Activated CD4-positive, alpha-beta T cell treated with anti-CD3 and anti-CD28 coated beads, Interleukin-2, amount 10 ng/mL, durations not matched to agents 7 days and 5 days (primary cell): ENCODE data around the gene ADIRF. TPM values are rescaled to one million over a fixed set of nuclear protein-coding genes. Genes with fewer than 3 reads are reported as not detected.
"Not testable (repeated sequence)": the region's sequence is repeated elsewhere in the genome, so short reads cannot be mapped to it uniquely, and the experiment has no call there.

Experiments
- CTCF ChIA-PET: fragments of 350-600 bp; sonication (Branson Sonifier 250); formaldehyde crosslinking; loops from one replicate; lab custom pipeline; 2021; ENCODE audit warnings: antibody characterized with exemption; lab: Charles Lee
- POLR2A ChIA-PET: fragments of 350-600 bp; sonication (Branson Sonifier 250); formaldehyde crosslinking; loops from one replicate; lab custom pipeline; 2021; ENCODE audit warnings: antibody characterized with exemption; lab: Charles Lee
- DNase-seq: peaks from one replicate; pipeline ENCODE4 v3.0.0-alpha.2; 2020
- H3K27ac Mint-ChIP-seq: one replicate; pipeline ENCODE4 v1.8.0; 2021; ENCODE audit warnings: mild to moderate bottlenecking, moderate library complexity, mixed read lengths
- H3K27me3 Mint-ChIP-seq: one replicate; pipeline ENCODE4 v1.8.0; 2021; ENCODE audit warnings: mixed read lengths
- H3K36me3 Mint-ChIP-seq: one replicate; pipeline ENCODE4 v1.8.0; 2021; ENCODE audit warnings: low read depth, mixed read lengths
- H3K4me1 Mint-ChIP-seq: one replicate; pipeline ENCODE4 v1.8.0; 2021; ENCODE audit warnings: mixed read lengths
- H3K4me3 Mint-ChIP-seq: one replicate; pipeline ENCODE4 v1.8.0; 2021; ENCODE audit warnings: mild to moderate bottlenecking, moderate library complexity, mixed read lengths
- H3K9me3 Mint-ChIP-seq: one replicate; pipeline ENCODE4 v1.8.0; 2021; ENCODE audit warnings: mixed read lengths
- total RNA-seq, 2 experiments: library from RNA; stranded (reverse); gene quantifications; one replicate each; pipeline ENCODE4 v1.2.3, GENCODE V29; 2021

ADIRF gene
- total RNA-seq, 2 experiments from 2014 or later = not detected

GRCh38 chr10:86965986-86966654 lies 2.2 kb upstream of the ADIRF start:
- H3K36me3 Mint-ChIP-seq = no peaks in the 10 kb centered on the region
- CTCF ChIA-PET = interaction anchor here (0.6 to 3.6 kb wide), 11 partner anchors 9 to 560 kb away, joined by 3 to 23 read pairs (median 3); partner anchors contain the start of gene MMRN2
- H3K9me3 Mint-ChIP-seq = no peaks in the 10 kb centered on the region

GRCh38 chr10:86967481-86967941 lies 771 bp upstream of the ADIRF start:
- ChIA-PET POLR2A (no interaction called here), CTCF (interaction anchor here (0.6 to 3.6 kb wide), 5 partner anchors 12 to 137 kb away, joined by 3 to 23 read pairs (median 4); partner anchors contain the start of gene MMRN2)
- Mint-ChIP-seq H3K36me3 (no peaks in the 10 kb centered on the region), H3K9me3 (no peaks in the 10 kb centered on the region), H3K4me3 (no peak overlapping the region), H3K4me1 (peaks cover 25% of the 10 kb centered on the region), H3K27me3 (peaks cover 19% of the 10 kb centered on the region), H3K27ac (no peak overlapping the region)
- DNase-seq = no peak

More at GRCh38 chr10:86965986-86966654, 2.2 kb upstream of the ADIRF start:
- peak overlapping the region; percentile 9 for H3K27ac Mint-ChIP-seq
- peaks cover 15% of the 10 kb centered on the region for H3K27me3 Mint-ChIP-seq
- POLR2A ChIA-PET = no interaction called here
- no peak for DNase-seq
- no peak overlapping the region for H3K4me3 Mint-ChIP-seq
- H3K4me1 Mint-ChIP-seq = peaks cover 19% of the 10 kb centered on the region

- no peak overlapping the region for H3K27ac Mint-ChIP-seq
- no peak overlapping the region for H3K4me3 Mint-ChIP-seq
- ChIA-PET CTCF (interaction anchor here (0.9 to 2.1 kb wide), 3 partner anchors 9 to 30 kb away, joined by 3 to 12 read pairs (median 4); no protein-coding TSS in a partner anchor), POLR2A (no interaction called here)
- peaks cover 29% of the 10 kb centered on the region for H3K4me1 Mint-ChIP-seq
- H3K9me3 Mint-ChIP-seq = no peaks in the 10 kb centered on the region
- DNase-seq = no peak
- H3K27me3 Mint-ChIP-seq = peaks cover 28% of the 10 kb centered on the region
- no peaks in the 10 kb centered on the region for H3K36me3 Mint-ChIP-seq
These were observed 693 bp downstream of the ADIRF start for GRCh38 chr10:86968994-86969355.

GRCh38 chr10:86969421-86970041 lies 1.2 kb downstream of the ADIRF start:
- peak overlapping the region; percentile 38 for H3K27ac Mint-ChIP-seq
- no peak overlapping the region for H3K4me3 Mint-ChIP-seq
- H3K9me3 Mint-ChIP-seq = no peaks in the 10 kb centered on the region
- CTCF ChIA-PET = interaction anchor here (0.9 to 2.1 kb wide), 4 partner anchors 10 to 31 kb away, joined by 3 to 12 read pairs (median 4); no protein-coding TSS in a partner anchor
- no peaks in the 10 kb centered on the region for H3K36me3 Mint-ChIP-seq
- DNase-seq = no peak
- H3K4me1 Mint-ChIP-seq = peaks cover 29% of the 10 kb centered on the region
- peaks cover 28% of the 10 kb centered on the region for H3K27me3 Mint-ChIP-seq
- POLR2A ChIA-PET = no interaction called here

GRCh38 chr10:86970162-86970981 lies 2.1 kb downstream of the ADIRF start:
- ChIA-PET CTCF (interaction anchor here (1.2 to 2.1 kb wide), 5 partner anchors 10 to 32 kb away, joined by 3 to 12 read pairs (median 5); no protein-coding TSS in a partner anchor), POLR2A (no interaction called here)
- Mint-ChIP-seq H3K36me3 (no peaks in the 10 kb centered on the region), H3K4me1 (peaks cover 29% of the 10 kb centered on the region), H3K4me3 (peak overlapping the region; percentile 67), H3K27me3 (peaks cover 28% of the 10 kb centered on the region), H3K9me3 (no peaks in the 10 kb centered on the region), H3K27ac (peak overlapping the region; percentile 87)
- DNase-seq = no peak

- H3K36me3 Mint-ChIP-seq = no peaks in the 10 kb centered on the region
- POLR2A ChIA-PET = no interaction called here
- CTCF ChIA-PET = interaction anchor here (1.2 to 2.1 kb wide), 3 partner anchors 10 to 32 kb away, joined by 4 to 8 read pairs (median 5); no protein-coding TSS in a partner anchor
- peaks cover 28% of the 10 kb centered on the region for H3K27me3 Mint-ChIP-seq
- H3K27ac Mint-ChIP-seq = peak overlapping the region; percentile 87
- no peaks in the 10 kb centered on the region for H3K9me3 Mint-ChIP-seq
- DNase-seq = no peak
- peaks cover 24% of the 10 kb centered on the region for H3K4me1 Mint-ChIP-seq
- peak overlapping the region; percentile 67 for H3K4me3 Mint-ChIP-seq
These were observed 2.6 kb downstream of the ADIRF start for GRCh38 chr10:86970982-86971231.

- Mint-ChIP-seq H3K4me1 (peaks cover 19% of the 10 kb centered on the region), H3K9me3 (no peaks in the 10 kb centered on the region), H3K27ac (peak overlapping the region; percentile 89), H3K4me3 (peak overlapping the region; percentile 68), H3K36me3 (no peaks in the 10 kb centered on the region), H3K27me3 (peaks cover 28% of the 10 kb centered on the region)
- peak; percentile 84 for DNase-seq
- POLR2A ChIA-PET = no interaction called here
- CTCF ChIA-PET = interaction anchor here (0.6 to 1.2 kb wide), 3 partner anchors 11 to 172 kb away, joined by 4 to 8 read pairs (median 5); no protein-coding TSS in a partner anchor
These were observed 3.1 kb downstream of the ADIRF start for GRCh38 chr10:86971232-86971991.

GRCh38 chr10:86972613-86973380 lies 4.5 kb downstream of the ADIRF start:
- H3K36me3 Mint-ChIP-seq = no peaks in the 10 kb centered on the region
- CTCF ChIA-PET = no interaction called here
- H3K4me1 Mint-ChIP-seq = peaks cover 13% of the 10 kb centered on the region
- peak overlapping the region; percentile 10 for H3K4me3 Mint-ChIP-seq
- H3K27ac Mint-ChIP-seq = peak overlapping the region; percentile 25
- H3K9me3 Mint-ChIP-seq = no peaks in the 10 kb centered on the region
- no peak for DNase-seq
- POLR2A ChIA-PET = no interaction called here
- peaks cover 25% of the 10 kb centered on the region for H3K27me3 Mint-ChIP-seq

- H3K27ac Mint-ChIP-seq = no peak overlapping the region
- ChIA-PET POLR2A (no interaction called here), CTCF (no interaction called here)
- peaks cover 14% of the 10 kb centered on the region for H3K27me3 Mint-ChIP-seq
- H3K36me3 Mint-ChIP-seq = no peaks in the 10 kb centered on the region
- no peaks in the 10 kb centered on the region for H3K9me3 Mint-ChIP-seq
- no peak for DNase-seq
- no peak overlapping the region for H3K4me3 Mint-ChIP-seq
- H3K4me1 Mint-ChIP-seq = peaks cover 13% of the 10 kb centered on the region
These were observed 6.2 kb downstream of the ADIRF start for GRCh38 chr10:86974484-86974883.

- no peak overlapping the region for H3K27ac Mint-ChIP-seq
- no peak overlapping the region for H3K4me3 Mint-ChIP-seq
- H3K27me3 Mint-ChIP-seq = peaks cover 16% of the 10 kb centered on the region
- peaks cover 8% of the 10 kb centered on the region for H3K4me1 Mint-ChIP-seq
- no peaks in the 10 kb centered on the region for H3K9me3 Mint-ChIP-seq
- CTCF ChIA-PET = no interaction called here
- POLR2A ChIA-PET = no interaction called here
- DNase-seq = no peak
- H3K36me3 Mint-ChIP-seq = no peaks in the 10 kb centered on the region
These were observed 8.2 kb downstream of the ADIRF start for GRCh38 chr10:86976362-86977056.

GRCh38 chr10:86978457-86978856 lies 10.2 kb downstream of the ADIRF start:
- peaks cover 10% of the 10 kb centered on the region for H3K27me3 Mint-ChIP-seq
- H3K4me1 Mint-ChIP-seq, H3K9me3 Mint-ChIP-seq, H3K36me3 Mint-ChIP-seq, H3K4me3 Mint-ChIP-seq, CTCF ChIA-PET, DNase-seq, H3K27ac Mint-ChIP-seq, POLR2A ChIA-PET: not testable (repeated sequence)
